Mucosa of stomach (tissue), 1 donor: ENCODE measurements around the gene OLFML1.

Experiments used
- H3K27me3 ChIP-seq: one replicate; pipeline ENCODE4 v1.7.0; 2013; ENCODE audit warnings: mild to moderate bottlenecking, low read length; ENCODE audit not compliant: control insufficient read depth, insufficient read depth
- H3K36me3 ChIP-seq: one replicate; pipeline ENCODE4 v1.7.0; 2013; ENCODE audit warnings: low read length; ENCODE audit not compliant: control insufficient read depth, insufficient read depth
- H3K4me1 ChIP-seq: one replicate; pipeline ENCODE4 v1.7.0; 2013; ENCODE audit warnings: mild to moderate bottlenecking, low read length; ENCODE audit not compliant: control insufficient read depth, insufficient read depth
- H3K4me3 ChIP-seq: one replicate; pipeline ENCODE4 v1.7.0; 2013; ENCODE audit warnings: low read length
- H3K9ac ChIP-seq: one replicate; pipeline ENCODE4 v1.7.0; 2013; ENCODE audit warnings: mild to moderate bottlenecking, low read length, moderate library complexity
- H3K9me3 ChIP-seq: one replicate; pipeline ENCODE4 v1.7.0; 2013; ENCODE audit warnings: mild to moderate bottlenecking, low read length, moderate library complexity; ENCODE audit not compliant: control insufficient read depth
- donor health status: Pancreatic carcinoma.

The OLFML1 gene

DNA sequence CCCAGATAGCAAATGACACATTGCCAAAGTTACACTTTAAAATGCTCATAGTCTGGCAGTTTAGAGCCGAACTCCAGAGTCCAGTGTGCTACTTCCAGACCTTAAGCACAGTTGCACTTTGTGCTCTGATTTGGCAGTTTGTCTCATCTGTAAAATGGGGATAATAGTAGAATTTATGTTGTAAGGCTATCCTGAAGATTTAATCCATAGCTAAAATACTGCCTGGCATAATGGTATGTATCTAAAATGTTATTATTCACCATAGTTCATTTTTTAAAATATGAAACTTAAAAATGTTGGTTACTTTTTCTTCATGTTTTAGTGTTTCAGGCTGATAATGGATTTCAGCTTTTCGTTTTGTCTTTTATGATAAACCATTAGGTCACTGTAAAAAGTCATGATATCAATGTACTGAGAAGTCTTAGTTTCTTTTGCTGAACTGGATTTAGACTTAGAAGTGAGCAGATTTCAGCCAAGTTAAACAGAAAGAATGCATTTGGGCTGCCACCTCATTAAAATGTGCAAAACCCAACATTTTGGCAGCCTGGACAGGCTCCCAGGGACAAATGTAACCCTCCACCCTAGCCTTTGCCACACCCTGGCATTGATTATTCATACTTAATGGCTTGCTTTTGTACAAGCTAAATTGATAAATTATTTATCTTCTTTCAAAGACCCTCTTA is 933 bp downstream of the OLFML1 start:
- no peaks in the 10 kb centered on the region for H3K4me1 ChIP-seq
- peak overlapping the region; percentile 4 for H3K4me3 ChIP-seq
- no peaks in the 10 kb centered on the region for H3K36me3 ChIP-seq
- no peaks in the 10 kb centered on the region for H3K27me3 ChIP-seq
- H3K9me3 ChIP-seq, result no peaks in the 10 kb centered on the region
- no peak overlapping the region for H3K9ac ChIP-seq

DNA sequence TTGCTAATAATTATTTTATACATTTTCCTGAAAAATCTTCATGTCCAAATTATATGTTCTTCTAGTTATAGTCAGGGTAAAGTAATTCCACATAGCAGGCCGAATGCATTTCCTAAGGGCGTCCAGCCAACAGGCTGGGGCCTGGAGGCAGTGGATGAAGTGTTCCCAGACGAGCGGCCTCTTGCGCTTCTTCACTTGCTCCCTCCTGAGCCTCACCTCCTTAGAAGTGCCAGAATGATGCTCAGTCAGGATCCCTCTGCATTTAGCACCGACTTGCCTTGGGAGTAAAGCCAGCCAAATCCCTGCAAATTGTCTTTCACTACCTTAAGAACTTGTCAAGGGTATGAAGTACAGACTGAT is 1.5 kb downstream of the OLFML1 start:
- no peaks in the 10 kb centered on the region for H3K36me3 ChIP-seq
- no peaks in the 10 kb centered on the region for H3K27me3 ChIP-seq
- H3K9me3 ChIP-seq, result no peaks in the 10 kb centered on the region
- H3K9ac ChIP-seq, result no peak overlapping the region
- H3K4me3 ChIP-seq, result no peak overlapping the region
- H3K4me1 ChIP-seq, result no peaks in the 10 kb centered on the region

DNA sequence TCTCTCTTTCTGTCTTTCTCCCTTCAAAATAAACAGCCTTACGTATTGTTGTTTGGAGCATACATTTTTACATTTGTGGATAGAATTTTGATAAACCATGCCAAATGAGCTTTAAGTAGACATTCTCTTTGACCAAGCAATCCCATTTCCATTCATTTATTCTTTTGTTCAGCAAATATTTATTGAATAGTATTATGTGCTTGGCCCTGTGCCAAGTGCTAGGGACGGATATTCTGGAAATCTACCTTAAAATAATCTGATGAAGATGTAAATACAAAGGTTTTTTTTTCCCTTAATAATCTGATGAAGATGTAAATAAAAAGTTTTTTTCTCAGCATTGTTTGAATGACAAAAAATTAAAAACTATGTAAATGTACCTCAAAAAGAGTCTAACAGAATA is 2.1 kb downstream of the OLFML1 start:
- Histone ChIP-seq H3K9me3 (no peaks in the 10 kb centered on the region), H3K9ac (no peak overlapping the region), H3K4me3 (no peak overlapping the region), H3K36me3 (no peaks in the 10 kb centered on the region), H3K27me3 (no peaks in the 10 kb centered on the region), H3K4me1 (no peaks in the 10 kb centered on the region)

DNA sequence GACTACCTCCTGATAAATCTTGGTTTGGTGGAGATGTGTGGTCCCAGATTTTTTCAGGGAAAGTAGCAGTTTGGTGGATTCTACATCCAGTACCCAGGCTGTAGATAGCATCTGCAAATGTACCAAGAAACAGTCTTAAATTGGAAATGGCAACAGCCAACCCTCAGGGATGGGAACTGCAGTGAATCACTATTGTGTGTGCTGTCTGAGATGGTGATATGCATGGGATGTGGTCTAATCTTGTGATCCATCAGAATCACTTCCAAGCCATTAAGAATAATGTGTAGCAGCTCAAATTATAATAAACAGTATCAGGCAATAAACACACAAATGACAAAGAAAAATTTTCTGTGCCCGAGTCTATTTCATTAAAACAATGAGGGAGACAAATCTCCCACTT is 3.4 kb downstream of the OLFML1 start:
- H3K27me3 ChIP-seq, result no peaks in the 10 kb centered on the region
- H3K36me3 ChIP-seq, result no peaks in the 10 kb centered on the region
- no peak overlapping the region for H3K9ac ChIP-seq
- H3K4me1 ChIP-seq, result peaks cover 2% of the 10 kb centered on the region
- H3K9me3 ChIP-seq, result no peaks in the 10 kb centered on the region
- no peak overlapping the region for H3K4me3 ChIP-seq

DNA sequence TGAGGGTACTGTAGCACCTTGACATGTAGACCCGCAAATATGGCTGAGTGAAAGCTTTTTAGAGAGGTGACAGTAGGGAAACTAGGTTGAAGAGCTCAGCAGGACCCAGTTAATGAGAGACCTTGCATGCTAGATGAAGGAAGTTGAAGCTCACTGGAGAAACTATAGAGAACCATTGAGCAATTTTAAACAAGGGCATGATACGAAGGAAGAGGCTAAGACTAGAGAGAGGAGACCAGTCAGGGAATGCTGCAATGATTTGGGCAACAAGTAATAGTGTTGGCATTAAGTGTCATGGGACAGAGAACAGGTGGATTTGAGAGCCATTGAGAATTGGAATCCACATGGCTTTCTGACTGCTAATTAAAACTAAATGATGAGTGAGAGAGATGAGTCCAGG is 4.1 kb downstream of the OLFML1 start:
- H3K27me3 ChIP-seq, result no peaks in the 10 kb centered on the region
- H3K9me3 ChIP-seq, result no peaks in the 10 kb centered on the region
- no peaks in the 10 kb centered on the region for H3K36me3 ChIP-seq
- no peak overlapping the region for H3K9ac ChIP-seq
- H3K4me1 ChIP-seq, result peaks cover 9% of the 10 kb centered on the region
- no peak overlapping the region for H3K4me3 ChIP-seq

DNA sequence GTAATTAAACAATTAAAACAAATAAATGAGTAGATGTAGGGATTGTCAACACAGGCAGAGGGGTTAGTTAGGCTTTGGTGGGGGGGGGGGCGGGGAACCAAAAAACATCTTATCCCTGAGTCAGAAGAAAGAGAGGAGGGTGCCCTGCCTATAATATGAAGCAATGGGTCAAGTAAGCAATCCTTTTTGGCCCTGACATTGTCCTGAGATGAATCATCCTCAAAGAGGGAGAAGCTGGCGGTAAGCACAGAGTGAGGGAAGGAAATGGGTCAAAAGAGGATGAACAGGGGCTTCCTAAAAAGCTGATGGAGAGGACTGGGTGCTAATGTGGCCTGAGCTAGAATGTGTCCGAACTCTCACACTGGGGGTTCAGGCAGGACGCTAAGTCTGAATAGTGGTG is 4.7 kb downstream of the OLFML1 start:
- no peaks in the 10 kb centered on the region for H3K9me3 ChIP-seq
- no peaks in the 10 kb centered on the region for H3K27me3 ChIP-seq
- H3K36me3 ChIP-seq, result no peaks in the 10 kb centered on the region
- no peak overlapping the region for H3K4me3 ChIP-seq
- peaks cover 12% of the 10 kb centered on the region for H3K4me1 ChIP-seq
- H3K9ac ChIP-seq, result no peak overlapping the region

DNA sequence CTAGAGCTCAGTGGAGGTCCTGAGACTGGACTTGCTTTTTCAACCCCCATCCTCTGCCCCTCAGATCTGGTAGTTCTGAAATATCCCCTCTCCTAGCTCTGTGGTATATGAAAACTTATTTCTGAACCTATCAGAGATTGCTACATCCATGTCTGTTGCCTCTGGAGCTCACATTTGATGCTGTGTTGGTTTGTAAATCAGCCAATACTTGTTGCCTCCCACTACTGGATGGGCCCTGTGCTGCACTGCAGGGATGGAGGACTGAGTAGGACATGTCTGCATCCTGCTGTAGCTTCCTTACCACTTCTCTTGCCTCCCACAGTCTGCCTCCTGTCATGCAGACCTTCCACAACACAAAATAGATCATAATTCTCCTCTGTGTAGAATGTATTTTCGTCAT is 5.2 kb downstream of the OLFML1 start:
- H3K27me3 ChIP-seq, result no peaks in the 10 kb centered on the region
- H3K36me3 ChIP-seq, result no peaks in the 10 kb centered on the region

DNA sequence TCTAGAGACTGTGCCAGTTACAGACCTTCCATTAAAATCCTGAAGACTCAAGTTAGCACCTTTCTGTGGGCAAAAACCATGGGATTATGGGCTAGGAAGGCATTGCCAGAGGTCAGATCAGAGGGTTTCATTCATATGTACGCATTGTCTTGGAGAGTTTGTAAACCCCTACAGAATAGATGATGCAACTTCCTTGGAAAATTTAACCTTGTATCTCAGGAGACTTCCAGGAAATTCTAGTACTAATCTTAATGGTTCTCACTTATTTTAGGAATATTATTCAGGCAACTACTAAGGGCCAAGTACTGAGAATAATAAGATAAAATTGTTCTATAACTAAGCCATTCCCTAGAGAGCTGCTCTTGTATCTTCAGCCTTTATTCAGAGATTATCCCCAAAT is 6.9 kb downstream of the OLFML1 start:
- no peaks in the 10 kb centered on the region for H3K36me3 ChIP-seq
- no peaks in the 10 kb centered on the region for H3K27me3 ChIP-seq
- H3K4me1 ChIP-seq, result peaks cover 12% of the 10 kb centered on the region
- no peak overlapping the region for H3K9ac ChIP-seq
- no peaks in the 10 kb centered on the region for H3K9me3 ChIP-seq
- no peak overlapping the region for H3K4me3 ChIP-seq

More for the DNA sequence above, 5.2 kb downstream of the OLFML1 start:
- Histone ChIP-seq H3K4me3 (no peak overlapping the region), H3K4me1 (peaks cover 12% of the 10 kb centered on the region), H3K9me3 (no peaks in the 10 kb centered on the region), H3K9ac (no peak overlapping the region)

DNA sequence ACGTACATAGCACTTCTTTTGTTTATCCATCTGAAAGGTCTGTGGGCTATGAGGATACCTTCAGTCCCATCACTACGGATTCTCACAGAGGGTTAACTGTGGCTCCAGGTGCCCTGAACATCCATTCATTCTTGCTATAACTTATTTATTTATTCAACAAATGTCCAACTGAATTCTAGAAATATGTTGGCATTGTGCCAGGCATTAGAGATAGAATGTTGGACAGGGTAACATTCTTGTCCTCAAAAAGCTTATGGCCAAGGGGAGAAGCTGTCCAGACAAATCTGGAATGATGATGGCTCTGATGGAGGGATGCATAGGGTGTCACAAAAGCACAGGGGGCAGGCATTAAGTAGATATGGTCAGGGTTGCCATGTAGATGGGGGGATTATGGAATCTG is 8.4 kb downstream of the OLFML1 start:
- Histone ChIP-seq H3K9ac (no peak overlapping the region), H3K36me3 (no peaks in the 10 kb centered on the region), H3K27me3 (no peaks in the 10 kb centered on the region), H3K9me3 (no peaks in the 10 kb centered on the region), H3K4me3 (no peak overlapping the region), H3K4me1 (peaks cover 12% of the 10 kb centered on the region)

DNA sequence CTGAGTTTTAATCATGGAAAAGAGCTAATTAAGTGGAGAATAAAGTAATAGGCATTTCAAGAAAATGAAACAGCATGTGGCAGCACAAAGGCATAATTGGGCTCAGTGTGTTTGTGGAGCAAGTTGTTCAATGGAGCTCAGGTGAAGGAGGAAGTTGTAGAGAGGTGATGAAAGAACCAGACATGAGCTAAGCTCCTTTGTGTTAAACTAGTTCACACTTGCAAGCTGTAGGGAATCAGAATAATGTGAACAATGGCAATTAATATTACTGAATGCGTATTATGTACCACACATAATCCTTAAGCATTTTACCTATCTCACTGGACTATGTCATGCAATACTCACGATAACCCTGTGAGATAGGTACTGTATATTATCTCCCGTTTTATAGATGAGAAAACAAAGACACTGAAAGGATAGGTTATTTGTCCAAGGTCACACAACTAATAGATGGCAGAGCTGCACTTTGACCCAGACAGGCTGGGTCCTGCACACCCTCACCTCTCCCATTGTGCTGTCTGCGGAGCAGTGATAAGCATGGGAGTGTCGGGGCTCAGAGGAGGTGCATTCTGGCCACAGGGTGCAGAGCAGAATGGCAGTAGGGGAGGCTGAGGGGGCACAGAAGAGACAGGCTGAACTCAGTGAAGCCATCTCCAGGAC is 8.9 kb downstream of the OLFML1 start:
- Histone ChIP-seq H3K4me3 (no peak overlapping the region), H3K4me1 (peaks cover 12% of the 10 kb centered on the region), H3K9ac (no peak overlapping the region)

DNA sequence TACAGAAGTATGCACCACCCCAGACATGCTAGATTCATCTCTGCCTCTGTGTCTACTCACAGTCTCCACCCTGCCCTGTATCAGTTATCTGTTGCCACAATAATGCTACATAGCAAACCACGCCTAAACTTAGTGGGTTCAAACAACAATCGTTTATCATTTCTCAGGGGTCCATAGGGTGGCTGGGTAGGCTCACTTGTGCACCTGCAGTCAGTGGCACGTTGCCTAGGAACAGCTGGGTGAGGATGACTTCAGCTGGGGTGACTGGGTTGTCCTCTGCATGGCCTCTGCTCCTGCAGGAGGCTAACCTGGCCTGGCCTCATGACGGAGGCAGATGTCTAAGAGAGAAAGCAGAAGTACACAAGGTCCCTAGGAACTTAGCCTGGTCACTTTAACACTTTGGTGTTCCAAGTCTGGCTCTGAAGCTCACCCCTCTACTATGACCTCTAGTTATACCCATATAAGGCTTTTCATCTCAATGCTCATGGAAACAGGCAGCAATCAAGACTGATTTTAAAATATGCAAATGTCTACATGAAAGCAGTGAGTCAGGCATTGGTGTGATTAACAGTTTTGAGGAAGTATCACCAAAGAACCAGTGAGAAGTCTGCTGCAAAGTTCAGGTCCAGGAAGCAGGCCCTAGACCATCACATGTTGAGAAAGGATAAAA is 10.7 kb downstream of the OLFML1 start:
- H3K4me1 ChIP-seq, result peaks cover 12% of the 10 kb centered on the region
- no peaks in the 10 kb centered on the region for H3K9me3 ChIP-seq
- no peaks in the 10 kb centered on the region for H3K36me3 ChIP-seq
- no peak overlapping the region for H3K9ac ChIP-seq
- H3K27me3 ChIP-seq, result no peaks in the 10 kb centered on the region
- H3K4me3 ChIP-seq, result no peak overlapping the region

More for the DNA sequence above, 8.9 kb downstream of the OLFML1 start:
- Histone ChIP-seq H3K27me3 (no peaks in the 10 kb centered on the region), H3K9me3 (no peaks in the 10 kb centered on the region), H3K36me3 (no peaks in the 10 kb centered on the region)

DNA sequence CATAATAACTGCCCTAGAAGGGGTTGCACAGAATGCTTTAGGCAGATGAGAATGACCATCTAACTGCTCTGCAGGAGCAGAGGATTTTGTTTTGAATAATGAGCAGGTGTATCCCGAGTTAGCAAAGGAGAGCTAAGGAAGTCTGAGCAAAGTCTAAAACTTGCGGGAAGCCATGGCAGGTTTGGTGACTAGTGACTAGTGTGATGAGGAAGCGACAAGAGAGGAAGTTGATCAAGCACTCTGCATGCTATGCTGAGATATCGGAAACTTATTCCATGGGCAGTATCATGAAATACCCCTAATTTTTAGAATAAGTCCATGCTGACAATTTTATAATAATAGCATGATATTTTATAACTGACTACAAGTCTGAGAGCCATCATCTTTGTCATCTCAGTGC is 12.9 kb downstream of the OLFML1 start:
- Histone ChIP-seq H3K4me3 (no peak overlapping the region), H3K9me3 (no peaks in the 10 kb centered on the region), H3K36me3 (no peaks in the 10 kb centered on the region), H3K4me1 (peaks cover 12% of the 10 kb centered on the region), H3K27me3 (no peaks in the 10 kb centered on the region), H3K9ac (no peak overlapping the region)
